Nephron progenitor cell (in vitro differentiated cells): Measurements from ENCODE around the gene ATP6V1F.

Source experiments
- DNase-seq: peaks from one replicate; pipeline ENCODE4 v3.0.0; 2021
- H3K27ac Mint-ChIP-seq: 2 replicates; pipeline ENCODE4 v1.8.0; 2021; ENCODE audit warnings: mild to moderate bottlenecking, moderate library complexity, mixed read lengths
- H3K27me3 Mint-ChIP-seq: 2 replicates; pipeline ENCODE4 v1.8.0; 2021; ENCODE audit warnings: mild to moderate bottlenecking, low read depth, mixed read lengths; ENCODE audit not compliant: poor library complexity
- H3K36me3 Mint-ChIP-seq: 2 replicates; pipeline ENCODE4 v1.8.0; 2021; ENCODE audit warnings: low read depth, mixed read lengths
- H3K4me1 Mint-ChIP-seq: 2 replicates; pipeline ENCODE4 v1.8.0; 2021; ENCODE audit warnings: mixed read lengths
- H3K4me3 Mint-ChIP-seq: 2 replicates; pipeline ENCODE4 v1.8.0; 2021; ENCODE audit warnings: mild to moderate bottlenecking, moderate library complexity, mixed read lengths
- H3K9me3 Mint-ChIP-seq: 2 replicates; pipeline ENCODE4 v1.8.0; 2021; ENCODE audit warnings: mild to moderate bottlenecking, moderate library complexity, mixed read lengths
- CTCF ChIP-seq: fragments of 200-600 bp; sonication (generic); IDR thresholded peaks from 2 replicates; pipeline ENCODE4 v1.5.0; 2021; ENCODE audit warnings: antibody characterized with exemption

Gene ATP6V1F

DNA sequence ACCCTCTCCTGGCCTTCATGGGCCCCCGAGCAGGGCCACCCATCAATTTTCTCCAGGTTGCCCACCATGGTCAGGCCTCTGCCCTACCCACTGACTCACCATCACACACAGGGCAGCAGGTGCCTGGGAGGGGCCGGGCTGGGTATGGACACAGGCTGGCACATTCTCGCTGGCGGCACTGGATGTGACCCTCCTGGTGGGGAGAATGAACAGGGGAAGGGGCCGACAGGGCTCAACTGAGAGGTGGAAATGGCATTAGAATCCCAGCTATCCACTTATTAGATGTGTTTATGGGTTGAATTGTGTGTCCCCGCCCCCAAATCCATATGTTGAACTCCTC lies 31.4 kb downstream of the ATP6V1F start:
- Mint-ChIP-seq H3K36me3 (peaks cover 34% of the 10 kb centered on the region), H3K27ac (no peak overlapping the region), H3K4me3 (no peak overlapping the region), H3K4me1 (no peaks in the 10 kb centered on the region), H3K27me3 (peaks cover 21% of the 10 kb centered on the region), H3K9me3 (peaks cover 5% of the 10 kb centered on the region)
- no peak for DNase-seq
- TF ChIP-seq CTCF: no peak

GRCh38 chr7:128895320-128895719 lies 32.7 kb downstream of the ATP6V1F start:
- Mint-ChIP-seq H3K27ac (no peak overlapping the region), H3K4me1 (no peaks in the 10 kb centered on the region), H3K4me3 (no peak overlapping the region), H3K9me3 (peaks cover 14% of the 10 kb centered on the region), H3K36me3 (peaks cover 40% of the 10 kb centered on the region), H3K27me3 (peaks cover 9% of the 10 kb centered on the region)
- TF ChIP-seq CTCF: no peak
- DNase-seq: no peak

- Mint-ChIP-seq H3K9me3 (peaks cover 25% of the 10 kb centered on the region), H3K27ac (no peak overlapping the region), H3K4me1 (no peaks in the 10 kb centered on the region), H3K27me3 (no peaks in the 10 kb centered on the region), H3K4me3 (no peak overlapping the region), H3K36me3 (peaks cover 71% of the 10 kb centered on the region)
- TF ChIP-seq CTCF: no peak
- DNase-seq: no peak
Observed at GRCh38 chr7:128899392-128899791, 36.7 kb downstream of the ATP6V1F start.

DNA sequence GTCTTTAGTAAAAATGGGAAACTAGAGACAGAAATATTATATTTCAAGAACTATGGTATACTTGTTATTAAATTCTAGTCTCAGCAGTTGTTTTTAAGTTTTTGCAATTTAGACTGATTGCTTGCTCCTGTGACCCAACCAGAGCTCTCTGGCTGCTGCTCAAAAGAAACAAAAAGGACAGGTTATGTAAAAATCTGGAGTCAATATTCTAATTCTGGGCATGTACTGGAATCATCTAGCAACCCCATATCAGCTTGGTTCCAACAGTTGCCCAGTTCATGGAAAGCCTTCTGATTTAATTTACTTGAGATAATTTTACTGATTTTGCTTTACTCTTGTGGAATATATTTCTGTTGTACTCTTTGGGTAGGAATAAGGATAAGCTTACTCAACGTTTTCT lies 37.6 kb downstream of the ATP6V1F start:
- Mint-ChIP-seq H3K27ac (no peak overlapping the region), H3K36me3 (peaks cover 80% of the 10 kb centered on the region), H3K27me3 (no peaks in the 10 kb centered on the region), H3K4me3 (no peak overlapping the region), H3K4me1 (no peaks in the 10 kb centered on the region), H3K9me3 (peaks cover 25% of the 10 kb centered on the region)
- no peak for DNase-seq
- TF ChIP-seq CTCF: no peak

DNA sequence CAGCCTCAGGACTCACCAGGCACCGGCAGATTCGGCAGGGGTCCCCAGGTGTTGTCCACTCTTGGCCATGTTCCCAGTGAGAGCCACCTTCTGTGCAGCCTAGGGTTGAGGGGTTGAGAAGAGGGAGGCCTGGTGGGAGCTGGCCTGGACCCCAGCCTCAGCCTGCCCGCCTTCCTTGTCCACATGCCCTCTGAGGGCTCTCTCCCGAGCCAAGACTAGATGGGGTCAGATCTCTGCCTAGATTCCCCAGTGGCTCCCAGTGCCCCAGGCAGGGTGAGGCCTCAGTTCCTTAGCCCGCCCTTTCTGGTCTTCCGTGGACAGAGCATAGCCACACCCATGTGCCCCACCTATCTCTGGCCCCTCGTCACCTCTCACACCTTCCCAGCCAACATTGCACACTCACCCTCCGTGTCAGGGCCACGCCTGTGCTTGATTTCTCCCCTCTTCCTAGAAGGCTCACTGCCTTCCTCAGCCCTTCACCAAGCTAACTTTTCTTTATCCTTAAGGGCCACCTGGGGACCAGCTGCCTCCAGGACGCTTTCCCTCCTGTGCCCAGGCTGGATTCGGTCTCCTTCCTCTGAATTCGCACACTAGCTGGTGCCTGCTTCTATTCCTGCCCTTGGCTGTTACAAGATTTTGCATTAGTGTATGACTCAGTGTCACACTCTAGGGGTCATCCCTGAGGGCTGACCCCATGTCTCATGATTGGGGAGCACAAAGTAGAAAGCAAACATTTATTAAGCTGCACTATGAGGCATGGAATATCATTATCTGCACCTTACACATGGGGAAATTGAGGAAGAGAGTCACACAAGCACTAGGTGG lies 40.3 kb downstream of the ATP6V1F start:
- H3K27ac Mint-ChIP-seq: no peak overlapping the region
- H3K4me3 Mint-ChIP-seq: no peak overlapping the region
- peaks cover 25% of the 10 kb centered on the region for H3K9me3 Mint-ChIP-seq
- no peak for TF ChIP-seq CTCF
- no peaks in the 10 kb centered on the region for H3K27me3 Mint-ChIP-seq
- H3K4me1 Mint-ChIP-seq: peaks cover 4% of the 10 kb centered on the region
- no peak for DNase-seq
- H3K36me3 Mint-ChIP-seq: peaks cover 73% of the 10 kb centered on the region
